RWPE1 (cell line): ENCODE data around the gene MPP3.

ENCODE experiments used
- CTCF ChIA-PET: fragments of 350-600 bp; sonication (Branson Sonifier 250); formaldehyde crosslinking; extraction: SDS; loops from one replicate; lab custom pipeline; 2021; lab: Yijun Ruan, JAX
- POLR2A ChIA-PET: fragments of 400-600 bp; formaldehyde crosslinking; extraction: SDS; loops from one replicate; lab custom pipeline; 2020; ENCODE audit warnings: antibody characterized with exemption; ENCODE audit not compliant: low non-redundant PET; lab: Yijun Ruan, JAX
- DNase-seq: peaks from one replicate; pipeline ENCODE4 v3.0.0; 2012; ENCODE audit warnings: low spot score
- H3K27ac ChIP-seq: fragments of 450-650 bp; 2 replicates; pipeline ENCODE4 v1.5.1; 2017
- TF ChIP-seq, protein P1 (sequence below): fragments of 450-650 bp; conservative IDR thresholded peaks from 2 replicates; pipeline ENCODE4 v1.5.1; 2017; ENCODE audit warnings: low read depth, mild to moderate bottlenecking

Gene MPP3

DNA sequence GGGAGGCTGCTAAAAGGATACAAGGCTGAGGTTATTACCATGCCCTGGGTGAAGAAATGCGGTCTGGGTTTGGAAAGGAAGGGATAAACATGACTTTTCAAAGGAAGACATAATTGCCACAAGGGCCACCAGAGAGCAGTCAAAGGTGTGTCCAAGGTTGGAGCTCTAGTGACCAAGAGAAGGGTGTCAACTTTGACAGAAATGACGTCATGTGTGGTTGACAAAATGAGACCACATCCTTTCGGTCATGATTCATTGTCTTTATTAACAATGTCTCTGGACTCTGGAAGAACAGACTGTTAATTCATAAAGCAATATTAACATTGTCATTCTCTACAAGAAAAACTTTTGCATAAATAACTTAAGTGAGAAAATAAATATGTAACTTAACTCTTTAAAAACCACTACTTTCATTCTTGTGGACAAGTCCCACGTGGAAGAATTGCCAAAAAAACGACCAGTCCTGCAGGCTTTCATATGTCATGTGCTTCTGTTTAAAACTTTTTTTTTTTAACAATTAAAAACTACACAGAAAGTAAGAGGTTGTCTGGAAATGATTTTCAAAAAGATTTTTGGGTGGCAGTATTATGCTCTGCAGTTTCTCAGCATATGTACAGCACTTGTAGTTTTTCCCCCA, 79.3 kb downstream of the MPP3 start:
- no peak overlapping the region for H3K27ac ChIP-seq
- DNase-seq: no peak
- POLR2A ChIA-PET: no interaction called here
- TF ChIP-seq, protein P1, sequence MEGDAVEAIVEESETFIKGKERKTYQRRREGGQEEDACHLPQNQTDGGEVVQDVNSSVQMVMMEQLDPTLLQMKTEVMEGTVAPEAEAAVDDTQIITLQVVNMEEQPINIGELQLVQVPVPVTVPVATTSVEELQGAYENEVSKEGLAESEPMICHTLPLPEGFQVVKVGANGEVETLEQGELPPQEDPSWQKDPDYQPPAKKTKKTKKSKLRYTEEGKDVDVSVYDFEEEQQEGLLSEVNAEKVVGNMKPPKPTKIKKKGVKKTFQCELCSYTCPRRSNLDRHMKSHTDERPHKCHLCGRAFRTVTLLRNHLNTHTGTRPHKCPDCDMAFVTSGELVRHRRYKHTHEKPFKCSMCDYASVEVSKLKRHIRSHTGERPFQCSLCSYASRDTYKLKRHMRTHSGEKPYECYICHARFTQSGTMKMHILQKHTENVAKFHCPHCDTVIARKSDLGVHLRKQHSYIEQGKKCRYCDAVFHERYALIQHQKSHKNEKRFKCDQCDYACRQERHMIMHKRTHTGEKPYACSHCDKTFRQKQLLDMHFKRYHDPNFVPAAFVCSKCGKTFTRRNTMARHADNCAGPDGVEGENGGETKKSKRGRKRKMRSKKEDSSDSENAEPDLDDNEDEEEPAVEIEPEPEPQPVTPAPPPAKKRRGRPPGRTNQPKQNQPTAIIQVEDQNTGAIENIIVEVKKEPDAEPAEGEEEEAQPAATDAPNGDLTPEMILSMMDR: no peak
- CTCF ChIA-PET: no interaction called here
